T-helper 1 cell treated with Interleukin-12 subunit alpha and Interleukin-12 subunit beta and Interleukin-4 antibody, amounts not matched to agents 30 ng/mL and 1 ng/mL, for 36 hours (primary cell): ENCODE results near the gene ASCL1. TPM values are rescaled to one million over a fixed set of nuclear protein-coding genes. Genes with fewer than 3 reads are reported as not detected.

Source experiments
- intact Hi-C: fragments of 100-400 bp; cut with micrococcal nuclease; formaldehyde crosslinking; loops from one replicate; pipeline ENCODE4 v1.15.1; 2024
- total RNA-seq: library from RNA; stranded (reverse); gene quantifications from 2 replicates; pipeline ENCODE4 v1.2.3, GENCODE V29; 2022

Gene ASCL1
- total RNA-seq, 1 donor from 2014 or later: not detected

- intact Hi-C loops: loop anchor here (5.0 kb wide), 1 partner anchor 491 kb away; no protein-coding TSS in a partner anchor
Measured at GRCh38 chr12:102950950-102951619, 6.4 kb upstream of the ASCL1 start.

DNA sequence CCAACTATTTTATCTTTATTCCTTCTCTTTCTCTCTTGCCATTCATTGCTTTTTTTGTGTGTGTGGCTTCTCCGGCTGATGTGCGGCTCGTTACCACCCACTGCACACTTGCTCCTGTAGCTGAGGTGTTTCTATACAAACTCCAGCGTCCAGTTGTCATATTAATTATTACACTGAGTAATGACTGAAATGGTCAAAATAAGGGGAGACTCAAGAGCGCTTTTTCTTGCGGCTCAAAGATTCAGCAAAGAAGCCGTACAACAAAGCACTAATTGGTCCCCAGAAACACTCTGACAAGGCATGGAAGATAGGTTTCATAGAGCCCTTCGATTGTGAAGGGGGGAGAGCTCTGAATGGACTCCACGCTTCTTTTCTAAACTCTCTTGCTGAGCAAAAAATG is 5.6 kb upstream of the ASCL1 start:
- intact Hi-C loops: loop anchor here (5.0 kb wide), 1 partner anchor 490 kb away; no protein-coding TSS in a partner anchor

- intact Hi-C loops: loop anchor here (5.0 kb wide), 1 partner anchor 489 kb away; no protein-coding TSS in a partner anchor
Measured at GRCh38 chr12:102953221-102953620, 4.3 kb upstream of the ASCL1 start.

GRCh38 chr12:102954134-102954533 is 3.3 kb upstream of the ASCL1 start:
- intact Hi-C loops: loop anchor here (5.0 kb wide), 1 partner anchor 488 kb away; no protein-coding TSS in a partner anchor

- intact Hi-C loops: loop anchor here (5.0 kb wide), 1 partner anchor 81 kb away; no protein-coding TSS in a partner anchor
Measured at GRCh38 chr12:102955926-102956737, 1.3 kb upstream of the ASCL1 start.

DNA sequence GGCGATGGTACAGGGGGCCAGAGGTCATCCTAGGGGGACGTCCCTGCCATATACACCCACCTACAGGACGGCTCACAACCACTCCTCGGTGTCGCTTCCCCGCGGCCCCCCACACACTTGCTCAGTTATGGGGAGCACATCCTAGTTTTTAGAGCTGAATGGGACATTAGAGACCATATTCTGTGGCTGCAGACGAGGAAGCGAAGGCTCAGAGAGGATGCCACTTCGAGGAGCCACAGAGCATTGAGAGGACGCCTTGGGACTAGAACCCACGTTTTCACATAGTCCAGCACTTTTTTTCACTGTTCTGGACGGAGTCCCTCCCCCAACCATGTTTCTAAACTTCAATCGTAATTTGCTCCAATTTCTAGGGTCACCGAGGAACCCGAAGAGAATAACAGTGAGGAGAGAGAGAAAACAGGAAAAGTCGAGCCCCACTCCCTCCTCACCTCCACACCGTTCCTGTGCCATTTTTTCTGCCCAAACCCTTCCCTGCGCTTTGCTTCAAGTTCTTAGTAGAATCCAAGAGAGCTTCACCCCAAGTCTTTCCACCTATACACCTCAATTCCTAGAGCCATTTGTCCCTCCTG is 641 bp upstream of the ASCL1 start:
- intact Hi-C loops: loop anchor here (1.0 to 5.0 kb wide), 2 partner anchors 8 to 80 kb away; no protein-coding TSS in a partner anchor

DNA sequence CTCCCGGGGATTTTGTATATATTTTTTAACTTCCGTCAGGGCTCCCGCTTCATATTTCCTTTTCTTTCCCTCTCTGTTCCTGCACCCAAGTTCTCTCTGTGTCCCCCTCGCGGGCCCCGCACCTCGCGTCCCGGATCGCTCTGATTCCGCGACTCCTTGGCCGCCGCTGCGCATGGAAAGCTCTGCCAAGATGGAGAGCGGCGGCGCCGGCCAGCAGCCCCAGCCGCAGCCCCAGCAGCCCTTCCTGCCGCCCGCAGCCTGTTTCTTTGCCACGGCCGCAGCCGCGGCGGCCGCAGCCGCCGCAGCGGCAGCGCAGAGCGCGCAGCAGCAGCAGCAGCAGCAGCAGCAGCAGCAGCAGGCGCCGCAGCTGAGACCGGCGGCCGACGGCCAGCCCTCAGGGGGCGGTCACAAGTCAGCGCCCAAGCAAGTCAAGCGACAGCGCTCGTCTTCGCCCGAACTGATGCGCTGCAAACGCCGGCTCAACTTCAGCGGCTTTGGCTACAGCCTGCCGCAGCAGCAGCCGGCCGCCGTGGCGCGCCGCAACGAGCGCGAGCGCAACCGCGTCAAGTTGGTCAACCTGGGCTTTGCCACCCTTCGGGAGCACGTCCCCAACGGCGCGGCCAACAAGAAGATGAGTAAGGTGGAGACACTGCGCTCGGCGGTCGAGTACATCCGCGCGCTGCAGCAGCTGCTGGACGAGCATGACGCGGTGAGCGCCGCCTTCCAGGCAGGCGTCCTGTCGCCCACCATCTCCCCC is 777 bp downstream of the ASCL1 start:
- intact Hi-C loops: loop anchor here (2.0 to 5.0 kb wide), 2 partner anchors 79 to 319 kb away; no protein-coding TSS in a partner anchor

GRCh38 chr12:102958830-102959176 is 1.3 kb downstream of the ASCL1 start:
- intact Hi-C loops: loop anchor here (2.0 to 5.0 kb wide), 2 partner anchors 78 to 318 kb away; no protein-coding TSS in a partner anchor

DNA sequence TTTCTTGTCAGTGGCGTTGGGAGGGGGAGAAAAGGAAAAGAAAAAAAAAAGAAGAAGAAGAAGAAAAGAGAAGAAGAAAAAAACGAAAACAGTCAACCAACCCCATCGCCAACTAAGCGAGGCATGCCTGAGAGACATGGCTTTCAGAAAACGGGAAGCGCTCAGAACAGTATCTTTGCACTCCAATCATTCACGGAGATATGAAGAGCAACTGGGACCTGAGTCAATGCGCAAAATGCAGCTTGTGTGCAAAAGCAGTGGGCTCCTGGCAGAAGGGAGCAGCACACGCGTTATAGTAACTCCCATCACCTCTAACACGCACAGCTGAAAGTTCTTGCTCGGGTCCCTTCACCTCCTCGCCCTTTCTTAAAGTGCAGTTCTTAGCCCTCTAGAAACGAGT is 1.9 kb downstream of the ASCL1 start:
- intact Hi-C loops: loop anchor here (2.0 to 5.0 kb wide), 2 partner anchors 78 to 317 kb away; no protein-coding TSS in a partner anchor

DNA sequence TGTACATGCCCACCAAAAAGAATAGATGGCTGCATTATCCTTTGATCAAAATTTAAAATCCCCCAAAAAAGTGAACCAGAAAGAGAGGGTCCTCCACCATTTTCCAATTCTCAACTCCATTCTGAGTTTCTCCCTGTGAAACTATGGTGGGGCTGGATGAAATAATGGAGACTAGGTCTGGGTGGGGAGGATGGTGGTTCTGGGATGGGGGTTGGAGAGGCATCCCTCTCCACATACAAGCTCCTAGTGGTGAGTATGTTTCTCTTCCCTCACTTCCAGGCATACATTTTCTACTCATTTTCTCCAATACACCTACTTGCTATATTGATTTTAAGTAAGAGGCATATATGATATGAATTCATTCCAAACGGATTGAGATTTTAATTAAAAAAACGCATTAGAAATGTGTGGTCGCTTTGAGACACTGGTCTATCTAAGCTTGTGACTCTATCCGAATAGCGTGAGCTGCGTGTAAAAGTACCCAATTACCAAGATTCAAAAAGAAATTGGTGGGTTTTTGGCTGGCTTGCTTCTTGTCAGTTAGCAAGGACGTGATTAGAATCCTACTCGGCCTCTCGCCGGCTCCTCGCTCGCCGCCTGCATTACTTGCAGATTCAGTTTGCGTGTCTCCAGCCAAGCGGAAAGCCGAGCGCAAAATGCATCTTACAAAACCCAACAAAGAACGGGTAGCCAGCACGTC is 3.4 kb downstream of the ASCL1 start:
- intact Hi-C loops: no loop called here

- intact Hi-C loops: no loop called here
Measured at GRCh38 chr12:102961466-102961855, 4.0 kb downstream of the ASCL1 start.

DNA sequence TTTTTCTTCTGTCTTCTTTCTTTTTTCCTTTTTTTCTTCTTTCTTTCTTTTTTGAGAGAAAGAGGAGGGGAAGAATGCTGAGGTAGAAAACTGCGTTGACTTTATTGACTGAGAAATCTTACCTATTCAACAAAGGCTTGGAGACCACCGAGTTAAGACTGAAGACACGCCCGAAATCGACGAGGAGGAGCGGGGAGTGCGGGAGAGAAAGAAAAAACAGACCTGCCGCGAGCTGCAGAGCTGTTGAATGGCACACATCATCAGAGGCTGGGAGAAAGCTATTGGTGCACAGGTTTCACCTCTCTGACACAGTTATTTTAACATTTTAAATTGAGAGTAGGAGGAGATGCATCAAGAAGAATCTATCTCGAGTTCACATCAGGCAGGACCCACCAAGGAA is 5.1 kb downstream of the ASCL1 start:
- intact Hi-C loops: no loop called here

DNA sequence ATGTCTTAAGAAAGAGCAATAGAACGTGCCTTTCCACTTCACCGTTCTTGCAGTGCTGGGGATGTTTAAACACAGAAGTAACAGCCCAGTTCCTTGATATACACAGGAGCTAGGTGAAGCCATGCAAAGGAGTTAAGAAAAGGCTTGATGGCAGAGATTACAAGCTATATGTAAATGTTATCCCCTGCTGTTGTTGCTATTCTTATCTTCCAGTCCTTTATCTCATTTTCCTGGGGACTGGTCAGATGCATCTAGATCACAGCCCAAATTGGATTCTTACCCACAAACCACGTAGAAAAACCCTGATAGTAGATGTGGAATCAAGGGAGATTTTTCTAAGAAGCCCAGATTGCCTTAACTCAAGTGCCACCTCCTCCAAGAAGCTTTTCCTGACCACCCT is 5.5 kb downstream of the ASCL1 start:
- intact Hi-C loops: no loop called here

- intact Hi-C loops: no loop called here
Measured at GRCh38 chr12:102963796-102964195, 6.3 kb downstream of the ASCL1 start.

- intact Hi-C loops: loop anchor here (1.0 kb wide), 1 partner anchor 8 kb away; the partner anchor contains the start of gene ASCL1
Measured at GRCh38 chr12:102964872-102965271, 7.4 kb downstream of the ASCL1 start.

- intact Hi-C loops: loop anchor here (1.0 kb wide), 1 partner anchor 8 kb away; the partner anchor contains the start of gene ASCL1
Measured at GRCh38 chr12:102965281-102966155, 8.0 kb downstream of the ASCL1 start.

GRCh38 chr12:102966200-102966863 is 8.9 kb downstream of the ASCL1 start:
- intact Hi-C loops: no loop called here

- intact Hi-C loops: no loop called here
Measured at GRCh38 chr12:102970780-102971179, 13.3 kb downstream of the ASCL1 start.

DNA sequence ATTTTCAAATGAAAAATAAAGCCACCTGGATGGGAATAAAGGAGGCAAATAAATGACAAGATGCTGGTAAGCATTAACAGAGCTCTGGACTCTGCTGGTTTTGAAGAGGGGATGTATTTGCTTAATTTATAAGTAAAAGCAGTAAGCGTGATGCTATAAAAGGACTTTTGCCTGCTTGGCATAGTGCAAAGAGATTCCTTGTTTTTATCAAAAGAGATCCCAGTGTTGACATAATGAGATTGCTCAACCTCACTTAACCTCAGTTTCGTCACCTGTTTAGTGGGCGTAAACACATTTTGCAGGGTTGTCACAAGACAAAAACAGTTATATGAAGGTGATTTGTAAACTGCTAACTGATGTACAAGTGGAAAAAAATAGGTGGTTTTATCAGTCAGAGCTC is 13.8 kb downstream of the ASCL1 start:
- intact Hi-C loops: no loop called here
